BE2C (cell line): ENCODE measurements around the gene SOX5.
"Not testable (repeated sequence)": the region's sequence is repeated elsewhere in the genome, so short reads cannot be mapped to it uniquely, and the experiment has no call there.

ENCODE experiments used
- DNase-seq: peaks from one replicate; pipeline ENCODE4 v3.0.0-alpha.2; 2020
- H3K27me3 ChIP-seq: fragments of 250-450 bp; sonication (Bioruptor Pico); 2 replicates; pipeline ENCODE4 v1.5.1; 2020; ENCODE audit warnings: mild to moderate bottlenecking
- H3K36me3 ChIP-seq: fragments of 250-450 bp; sonication (Bioruptor Pico); 2 replicates; pipeline ENCODE4 v1.5.1; 2020; ENCODE audit warnings: mild to moderate bottlenecking
- H3K4me1 ChIP-seq: fragments of 250-450 bp; sonication (Bioruptor Pico); 2 replicates; pipeline ENCODE4 v1.5.1; 2020
- H3K4me3 ChIP-seq: 2 replicates; pipeline ENCODE4 v1.5.1; 2011; ENCODE audit warnings: low read depth, low read length
- H3K9me3 ChIP-seq: fragments of 250-450 bp; sonication (Bioruptor Pico); 2 replicates; pipeline ENCODE4 v1.5.1; 2020
- CTCF ChIP-seq: IDR thresholded peaks from 2 replicates; pipeline ENCODE4 v1.5.1; 2012; ENCODE audit warnings: mild to moderate bottlenecking, low read depth, low read length

Gene SOX5

GRCh38 chr12:23533699-23534098, 415.8 kb downstream of the SOX5 start:
- TF ChIP-seq CTCF: no peak
- Histone ChIP-seq H3K9me3 (no peaks in the 10 kb centered on the region), H3K4me3 (no peak overlapping the region), H3K36me3 (no peaks in the 10 kb centered on the region), H3K27me3 (no peaks in the 10 kb centered on the region; the same call in 1 of the 2 replicates), H3K4me1 (no peaks in the 10 kb centered on the region)
- no peak for DNase-seq

- DNase-seq: no peak
- H3K36me3 ChIP-seq: no peaks in the 10 kb centered on the region
- no peaks in the 10 kb centered on the region for H3K4me1 ChIP-seq
- no peak for TF ChIP-seq CTCF
- no peaks in the 10 kb centered on the region; the same call in 1 of the 2 replicates for H3K27me3 ChIP-seq
- H3K4me3 ChIP-seq: no peak overlapping the region
- H3K9me3 ChIP-seq: no peaks in the 10 kb centered on the region
Measured at GRCh38 chr12:23533265-23533664, 416.2 kb downstream of the SOX5 start.

- no peak for TF ChIP-seq CTCF
- no peak for DNase-seq
- Histone ChIP-seq H3K9me3 (no peaks in the 10 kb centered on the region), H3K27me3 (no peaks in the 10 kb centered on the region), H3K36me3 (no peaks in the 10 kb centered on the region), H3K4me1 (no peaks in the 10 kb centered on the region), H3K4me3 (no peak overlapping the region)
Measured at GRCh38 chr12:23528316-23528715, 421.2 kb downstream of the SOX5 start.

- Histone ChIP-seq H3K36me3 (no peaks in the 10 kb centered on the region), H3K27me3 (no peaks in the 10 kb centered on the region), H3K4me1 (no peaks in the 10 kb centered on the region), H3K9me3 (no peaks in the 10 kb centered on the region), H3K4me3 (no peak overlapping the region)
- no peak for TF ChIP-seq CTCF
- no peak for DNase-seq
Measured at GRCh38 chr12:23525450-23526072, 423.9 kb downstream of the SOX5 start.

- no peak for TF ChIP-seq CTCF
- DNase-seq: no peak
- no peaks in the 10 kb centered on the region for H3K9me3 ChIP-seq
- H3K27me3 ChIP-seq: no peaks in the 10 kb centered on the region
- H3K36me3 ChIP-seq: no peaks in the 10 kb centered on the region
- no peak overlapping the region for H3K4me3 ChIP-seq
- H3K4me1 ChIP-seq: no peaks in the 10 kb centered on the region
Measured at GRCh38 chr12:23523339-23523738, 426.1 kb downstream of the SOX5 start.

- not testable (repeated sequence) for H3K4me1 ChIP-seq, H3K4me3 ChIP-seq, H3K36me3 ChIP-seq, DNase-seq, H3K27me3 ChIP-seq, H3K9me3 ChIP-seq
Measured at GRCh38 chr12:23519444-23519843, 430.0 kb downstream of the SOX5 start.

GRCh38 chr12:23515785-23516184, 433.7 kb downstream of the SOX5 start:
- H3K4me3 ChIP-seq, H3K27me3 ChIP-seq, H3K36me3 ChIP-seq, H3K9me3 ChIP-seq, DNase-seq, H3K4me1 ChIP-seq: not testable (repeated sequence)
